Measurements from ENCODE around the gene ARHGAP15. TPM values are rescaled to one million over a fixed set of nuclear protein-coding genes. Genes with fewer than 3 reads are reported as not detected.

Gene ARHGAP15
- total RNA-seq, 4 donors from 2014 or later: 0.80 to 53.1 (median 12.7) TPM

DNA sequence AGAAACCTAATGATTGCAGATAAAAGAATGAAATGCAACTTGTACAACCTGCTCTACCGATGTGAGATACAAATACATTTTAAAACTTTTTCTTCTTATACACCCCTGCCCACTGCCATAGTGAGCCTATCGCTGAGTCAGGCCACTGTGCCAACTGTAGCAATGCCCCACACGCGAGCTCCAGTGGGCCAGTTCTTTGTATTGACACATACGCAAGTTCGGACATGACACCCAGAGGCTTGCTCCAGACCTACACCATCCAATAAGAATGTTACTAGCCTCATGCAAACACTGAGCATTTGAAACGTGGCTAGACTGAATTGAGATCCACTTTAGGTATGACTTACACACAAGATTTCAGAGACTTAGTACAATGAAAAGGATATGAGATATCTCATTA is 340.1 kb downstream of the ARHGAP15 start:
- Histone ChIP-seq H3K4me3 (no peak overlapping the region), H3K27ac (no peak overlapping the region), H3K4me1 (no peaks in the 10 kb centered on the region), H3K9me3 (no peaks in the 10 kb centered on the region), H3K27me3 (no peaks in the 10 kb centered on the region), H3K36me3 (no peaks in the 10 kb centered on the region)
- in situ Hi-C loops (cut with MboI; ENCODE audit: low pct_ligation_motif_present in 1 of 4, low pct_unique_long_range_greater_than_20kb in 1 of 4, low sequenced_read_pairs in 3 of 4) (no loop called here), intact Hi-C loops (cut with DNase I; ENCODE audit: low total_unique reads) (no loop called here)
- TF ChIP-seq, protein P1, sequence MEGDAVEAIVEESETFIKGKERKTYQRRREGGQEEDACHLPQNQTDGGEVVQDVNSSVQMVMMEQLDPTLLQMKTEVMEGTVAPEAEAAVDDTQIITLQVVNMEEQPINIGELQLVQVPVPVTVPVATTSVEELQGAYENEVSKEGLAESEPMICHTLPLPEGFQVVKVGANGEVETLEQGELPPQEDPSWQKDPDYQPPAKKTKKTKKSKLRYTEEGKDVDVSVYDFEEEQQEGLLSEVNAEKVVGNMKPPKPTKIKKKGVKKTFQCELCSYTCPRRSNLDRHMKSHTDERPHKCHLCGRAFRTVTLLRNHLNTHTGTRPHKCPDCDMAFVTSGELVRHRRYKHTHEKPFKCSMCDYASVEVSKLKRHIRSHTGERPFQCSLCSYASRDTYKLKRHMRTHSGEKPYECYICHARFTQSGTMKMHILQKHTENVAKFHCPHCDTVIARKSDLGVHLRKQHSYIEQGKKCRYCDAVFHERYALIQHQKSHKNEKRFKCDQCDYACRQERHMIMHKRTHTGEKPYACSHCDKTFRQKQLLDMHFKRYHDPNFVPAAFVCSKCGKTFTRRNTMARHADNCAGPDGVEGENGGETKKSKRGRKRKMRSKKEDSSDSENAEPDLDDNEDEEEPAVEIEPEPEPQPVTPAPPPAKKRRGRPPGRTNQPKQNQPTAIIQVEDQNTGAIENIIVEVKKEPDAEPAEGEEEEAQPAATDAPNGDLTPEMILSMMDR (IDR thresholded peaks at IDR 0.05): no peak
- TF ChIP-seq EP300 (IDR thresholded peaks at IDR 0.05; ENCODE audit: low read depth) (no peak), POLR2AphosphoS5 (IDR thresholded peaks at IDR 0.05) (no peak), POLR2A (IDR thresholded peaks at IDR 0.05) (no peak)
- DNase-seq: no peak
- WGBS, 2 donors (ENCODE audit: low coverage in 1 of 2): 83 to 89% methylated on average over 1 to 7 of the region's 7 CpGs

DNA sequence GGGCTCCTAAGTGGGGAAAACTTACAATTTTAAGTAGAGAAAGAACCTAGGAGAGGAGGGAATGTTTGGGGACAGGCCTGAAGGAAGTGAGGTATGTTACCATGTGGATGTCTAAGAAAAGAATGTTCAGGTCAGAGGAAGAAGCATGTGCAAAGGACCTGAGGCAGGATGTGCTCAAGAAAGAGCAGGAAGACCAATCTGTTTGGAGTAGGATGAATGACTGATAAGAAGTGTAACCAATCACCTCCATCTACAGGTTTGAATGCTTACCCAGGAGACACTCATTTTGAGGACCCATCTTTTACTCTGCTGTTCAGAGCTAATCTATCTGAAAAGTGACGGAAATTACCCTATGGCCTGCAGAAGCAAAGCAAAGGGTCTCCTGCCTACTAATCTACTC is 342.3 kb downstream of the ARHGAP15 start:
- TF ChIP-seq POLR2A (IDR thresholded peaks at IDR 0.05): no peak
- TF ChIP-seq, protein P1 (IDR thresholded peaks at IDR 0.05): no peak
- TF ChIP-seq POLR2AphosphoS5 (IDR thresholded peaks at IDR 0.05): no peak
- no peak for TF ChIP-seq EP300 (IDR thresholded peaks at IDR 0.05; ENCODE audit: low read depth)
- Histone ChIP-seq H3K9me3 (no peaks in the 10 kb centered on the region), H3K36me3 (no peaks in the 10 kb centered on the region), H3K27ac (no peak overlapping the region), H3K4me3 (no peak overlapping the region), H3K4me1 (peaks cover 0 to 4% (median 0%) of the 10 kb centered on the region in 4 donors), H3K27me3 (no peaks in the 10 kb centered on the region)
- DNase-seq: no peak
- WGBS, 2 donors (ENCODE audit: low coverage in 1 of 2): 91 to 100% methylated on average over 1 of the region's 1 CpG
- in situ Hi-C loops (cut with MboI; ENCODE audit: low pct_ligation_motif_present in 1 of 4, low pct_unique_long_range_greater_than_20kb in 1 of 4, low sequenced_read_pairs in 3 of 4) (no loop called here), intact Hi-C loops (cut with DNase I; ENCODE audit: low total_unique reads) (no loop called here)

- in situ Hi-C loops (cut with MboI; ENCODE audit: low pct_ligation_motif_present in 1 of 4, low pct_unique_long_range_greater_than_20kb in 1 of 4, low sequenced_read_pairs in 3 of 4) (no loop called here), intact Hi-C loops (cut with DNase I; ENCODE audit: low total_unique reads) (no loop called here)
- no peak for DNase-seq
- Histone ChIP-seq H3K4me3 (no peak overlapping the region), H3K27me3 (no peaks in the 10 kb centered on the region), H3K36me3 (no peaks in the 10 kb centered on the region), H3K4me1 (peaks cover 0 to 4% (median 0%) of the 10 kb centered on the region in 4 donors), H3K9me3 (no peaks in the 10 kb centered on the region), H3K27ac (peak overlapping the region in 3 of 4 donors; percentile 49 to 58 (median 50))
- TF ChIP-seq POLR2A (IDR thresholded peaks at IDR 0.05): no peak
- no peak for TF ChIP-seq EP300 (IDR thresholded peaks at IDR 0.05; ENCODE audit: low read depth)
- TF ChIP-seq, protein P1 (IDR thresholded peaks at IDR 0.05): no peak
- no peak for TF ChIP-seq POLR2AphosphoS5 (IDR thresholded peaks at IDR 0.05)
- WGBS, 2 donors (ENCODE audit: low coverage in 1 of 2): 69 to 74% methylated on average over 3 of the region's 3 CpGs
Observed at GRCh38 chr2:143473216-143473615, 344.0 kb downstream of the ARHGAP15 start.

GRCh38 chr2:143473820-143474219 is 344.6 kb downstream of the ARHGAP15 start:
- in situ Hi-C loops (cut with MboI; ENCODE audit: low pct_ligation_motif_present in 1 of 4, low pct_unique_long_range_greater_than_20kb in 1 of 4, low sequenced_read_pairs in 3 of 4) (no loop called here), intact Hi-C loops (cut with DNase I; ENCODE audit: low total_unique reads) (no loop called here)
- no peak overlapping the region for H3K4me3 ChIP-seq
- H3K36me3 ChIP-seq: no peaks in the 10 kb centered on the region
- peaks cover 0 to 4% (median 0%) of the 10 kb centered on the region in 4 donors for H3K4me1 ChIP-seq
- no peaks in the 10 kb centered on the region for H3K27me3 ChIP-seq
- H3K27ac ChIP-seq: peak overlapping the region in 3 of 4 donors; percentile 49 to 58 (median 50)
- WGBS, 2 donors (ENCODE audit: low coverage in 1 of 2): 70 to 82% methylated on average over 3 of the region's 3 CpGs
- no peak for TF ChIP-seq POLR2A (IDR thresholded peaks at IDR 0.05)
- no peaks in the 10 kb centered on the region for H3K9me3 ChIP-seq
- no peak for DNase-seq

DNA sequence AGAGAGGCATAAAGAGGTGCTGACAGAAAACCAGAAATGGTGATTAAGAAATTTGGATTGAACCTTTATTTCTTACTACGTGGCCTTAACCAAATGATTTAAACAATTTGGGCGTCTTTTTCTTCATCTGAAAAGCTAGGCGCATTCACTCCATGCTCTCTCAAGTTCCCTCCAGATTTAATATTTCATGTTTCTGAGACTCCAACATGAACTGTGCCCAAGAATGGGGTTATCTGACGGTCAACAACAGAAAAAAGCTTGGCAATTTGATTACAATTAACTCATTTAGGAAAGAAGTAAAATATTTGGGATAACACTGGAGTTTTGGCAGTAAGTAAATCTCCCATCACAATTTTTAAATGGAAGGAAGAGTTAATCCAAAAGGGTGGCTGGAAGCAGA is 345.4 kb downstream of the ARHGAP15 start:
- DNase-seq: no peak
- 82 to 90% methylated on average over 4 of the region's 4 CpGs for WGBS, 2 donors (ENCODE audit: low coverage in 1 of 2)
- H3K36me3 ChIP-seq: no peaks in the 10 kb centered on the region
- H3K27me3 ChIP-seq: no peaks in the 10 kb centered on the region
- H3K9me3 ChIP-seq: no peaks in the 10 kb centered on the region
- no peak for TF ChIP-seq POLR2AphosphoS5 (IDR thresholded peaks at IDR 0.05)
- no peak for TF ChIP-seq POLR2A (IDR thresholded peaks at IDR 0.05)
- TF ChIP-seq EP300 (IDR thresholded peaks at IDR 0.05; ENCODE audit: low read depth): no peak
- TF ChIP-seq, protein P1 (IDR thresholded peaks at IDR 0.05): no peak
- in situ Hi-C loops (cut with MboI; ENCODE audit: low pct_ligation_motif_present in 1 of 4, low pct_unique_long_range_greater_than_20kb in 1 of 4, low sequenced_read_pairs in 3 of 4) (no loop called here), intact Hi-C loops (cut with DNase I; ENCODE audit: low total_unique reads) (no loop called here)
- H3K4me3 ChIP-seq: no peak overlapping the region
- H3K27ac ChIP-seq: peak overlapping the region; percentile 43 to 58 (median 50)
- peaks cover 0 to 7% (median 0%) of the 10 kb centered on the region in 4 donors for H3K4me1 ChIP-seq

All from transverse colon (tissue), 4 donors.